BJ (cell line): ENCODE results near the gene SLFN11. TPM values are rescaled to one million over a fixed set of nuclear protein-coding genes. Genes with fewer than 3 reads are reported as not detected.

Source experiments
- CTCF ChIA-PET: fragments of 350-600 bp; formaldehyde crosslinking; extraction: SDS; loops from one replicate; lab custom pipeline; 2021; ENCODE audit warnings: antibody characterized with exemption, inconsistent platforms; lab: Yijun Ruan, JAX
- POLR2A ChIA-PET: fragments of 300-600 bp; sonication (Branson Sonifier 250); formaldehyde crosslinking; extraction: SDS; loops from one replicate; lab custom pipeline; 2021; ENCODE audit warnings: antibody characterized with exemption; lab: Charles Lee
- DNase-seq: peaks from one replicate; pipeline ENCODE4 v3.0.0-alpha.2; 2011; ENCODE audit warnings: low read depth
- H3K27me3 ChIP-seq: 2 replicates; pipeline ENCODE4 v1.6.0; 2011; ENCODE audit warnings: low read length; ENCODE audit not compliant: control insufficient read depth, insufficient read depth
- H3K36me3 ChIP-seq: 2 replicates; pipeline ENCODE4 v1.5.1; 2011; ENCODE audit warnings: low read length; ENCODE audit not compliant: control insufficient read depth, insufficient read depth
- H3K4me3 ChIP-seq: 2 replicates; pipeline ENCODE4 v1.5.1; 2011; ENCODE audit warnings: low read depth, mild to moderate bottlenecking, control low read depth, low read length
- polyA plus RNA-seq: library from polyadenylated mRNA; depleted of rRNA; stranded (reverse); fragments of >200 nt; gene quantifications from 2 replicates; pipeline ENCODE4 v1.2.3, GENCODE V29; 2011
- TF ChIP-seq, protein P1 (sequence below): IDR thresholded peaks from 2 replicates; pipeline ENCODE4 v1.5.1; 2011; ENCODE audit warnings: low read depth, mild to moderate bottlenecking, control low read depth, inconsistent platforms, low read length, moderate library complexity; ENCODE audit not compliant: insufficient read depth

SLFN11 gene
- polyA plus RNA-seq, 1 experiment, result 14.5 TPM

DNA sequence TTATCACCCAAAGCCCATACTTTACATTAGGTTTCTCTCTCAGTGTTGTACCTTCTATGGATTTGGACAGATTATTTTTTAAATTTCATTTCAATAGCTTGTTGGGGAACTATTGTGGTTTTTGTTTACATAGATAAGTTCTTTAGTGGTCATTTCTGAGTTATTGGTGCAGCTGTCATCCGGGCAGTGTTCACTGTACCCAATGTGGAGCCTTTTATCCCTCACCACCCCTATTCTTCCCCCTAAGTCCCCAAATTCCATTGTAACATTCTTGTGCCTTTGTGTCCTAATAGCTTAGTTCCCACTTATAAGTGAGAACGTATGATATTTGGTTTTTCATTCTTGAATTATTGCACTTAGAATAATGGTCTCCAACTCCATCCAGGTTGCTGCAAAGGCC, 57.5 kb downstream of the SLFN11 start:
- no peak for DNase-seq
- TF ChIP-seq, protein P1, sequence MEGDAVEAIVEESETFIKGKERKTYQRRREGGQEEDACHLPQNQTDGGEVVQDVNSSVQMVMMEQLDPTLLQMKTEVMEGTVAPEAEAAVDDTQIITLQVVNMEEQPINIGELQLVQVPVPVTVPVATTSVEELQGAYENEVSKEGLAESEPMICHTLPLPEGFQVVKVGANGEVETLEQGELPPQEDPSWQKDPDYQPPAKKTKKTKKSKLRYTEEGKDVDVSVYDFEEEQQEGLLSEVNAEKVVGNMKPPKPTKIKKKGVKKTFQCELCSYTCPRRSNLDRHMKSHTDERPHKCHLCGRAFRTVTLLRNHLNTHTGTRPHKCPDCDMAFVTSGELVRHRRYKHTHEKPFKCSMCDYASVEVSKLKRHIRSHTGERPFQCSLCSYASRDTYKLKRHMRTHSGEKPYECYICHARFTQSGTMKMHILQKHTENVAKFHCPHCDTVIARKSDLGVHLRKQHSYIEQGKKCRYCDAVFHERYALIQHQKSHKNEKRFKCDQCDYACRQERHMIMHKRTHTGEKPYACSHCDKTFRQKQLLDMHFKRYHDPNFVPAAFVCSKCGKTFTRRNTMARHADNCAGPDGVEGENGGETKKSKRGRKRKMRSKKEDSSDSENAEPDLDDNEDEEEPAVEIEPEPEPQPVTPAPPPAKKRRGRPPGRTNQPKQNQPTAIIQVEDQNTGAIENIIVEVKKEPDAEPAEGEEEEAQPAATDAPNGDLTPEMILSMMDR, result no peak
- peaks cover 3% of the 10 kb centered on the region for H3K27me3 ChIP-seq
- H3K4me3 ChIP-seq, result no peak overlapping the region
- no peaks in the 10 kb centered on the region for H3K36me3 ChIP-seq
- ChIA-PET CTCF (interaction anchor here (7.7 kb wide), 1 partner anchor 220 kb away, joined by 195 read pairs; the partner anchor contains the start of gene SLFN12L), POLR2A (no interaction called here)

DNA sequence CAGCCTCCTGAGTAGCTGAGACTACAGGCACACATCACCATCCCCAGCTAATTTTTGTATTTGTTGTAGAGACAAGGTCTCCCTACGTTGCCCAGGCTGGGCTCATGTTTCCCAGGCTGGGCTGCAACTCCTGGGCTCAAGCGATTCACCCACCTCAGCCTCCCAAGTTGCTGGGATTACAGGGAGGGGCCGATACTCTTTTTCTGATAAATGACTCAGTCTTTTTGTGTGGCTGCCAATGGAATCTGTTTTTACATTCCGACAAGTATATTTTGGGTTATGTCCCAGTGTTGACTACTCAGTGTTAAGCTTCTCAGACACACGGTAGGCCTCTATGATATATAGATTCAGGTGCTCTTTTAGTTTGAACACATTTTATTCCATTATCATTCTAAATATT, 58.1 kb downstream of the SLFN11 start:
- TF ChIP-seq, protein P1, result no peak
- Histone ChIP-seq H3K36me3 (no peaks in the 10 kb centered on the region), H3K4me3 (no peak overlapping the region), H3K27me3 (peaks cover 3% of the 10 kb centered on the region)
- ChIA-PET CTCF (interaction anchor here (1.0 to 7.7 kb wide), 3 partner anchors 221 to 432 kb away, joined by 3 to 195 read pairs (median 3); partner anchors contain the start of gene SLFN12L), POLR2A (interaction anchor here (0.6 kb wide), 1 partner anchor 61 kb away, joined by 3 read pairs; no protein-coding TSS in a partner anchor)
- peak; percentile 75 for DNase-seq

DNA sequence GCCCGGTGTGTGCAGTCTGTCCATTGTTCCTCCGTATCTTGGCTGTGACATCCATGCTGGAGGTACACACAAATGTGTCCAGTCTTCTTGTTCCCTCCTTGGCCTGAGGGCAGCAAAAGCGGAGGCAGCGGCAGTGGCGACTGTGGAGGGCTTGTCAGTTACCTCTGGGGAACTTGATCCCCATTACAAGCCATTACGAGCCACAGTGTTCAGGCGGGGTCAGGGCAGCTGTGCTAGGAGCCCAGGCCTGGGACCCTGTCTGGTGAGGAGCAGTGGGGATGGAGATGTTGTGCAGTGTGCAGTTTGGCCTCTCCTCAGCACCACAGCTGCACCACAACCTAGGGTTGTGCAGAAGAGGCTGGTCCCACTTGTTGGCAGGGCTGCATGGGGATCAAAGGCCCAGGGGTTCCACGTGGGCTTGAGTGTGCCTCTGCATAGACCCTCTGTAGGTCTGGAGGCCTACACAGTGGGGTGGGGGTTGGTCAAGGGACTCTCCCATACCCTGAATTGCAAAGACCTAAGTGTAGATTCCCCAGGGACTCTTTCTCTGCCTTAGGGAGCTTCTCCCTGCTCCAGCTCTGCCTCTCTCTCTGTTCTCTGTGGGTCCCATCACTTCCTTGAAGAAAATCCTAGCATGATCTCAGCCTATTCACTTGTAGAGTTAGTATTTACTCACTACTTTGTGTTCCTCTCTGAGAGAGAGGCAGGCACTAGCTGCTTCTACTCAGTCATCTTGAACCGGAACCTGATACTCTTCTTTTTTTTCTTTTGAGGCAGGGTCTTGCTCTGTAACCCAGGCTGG, 58.8 kb downstream of the SLFN11 start:
- Histone ChIP-seq H3K27me3 (peaks cover 3% of the 10 kb centered on the region), H3K4me3 (no peak overlapping the region), H3K36me3 (no peaks in the 10 kb centered on the region)
- DNase-seq, result no peak
- POLR2A ChIA-PET, result interaction anchor here (0.6 kb wide), 1 partner anchor 61 kb away, joined by 3 read pairs; no protein-coding TSS in a partner anchor
- CTCF ChIA-PET, result interaction anchor here (1.0 to 7.7 kb wide), 4 partner anchors 212 to 433 kb away, joined by 3 to 195 read pairs (median 3); partner anchors contain the start of gene SLFN12L
- TF ChIP-seq, protein P1, result no peak

DNA sequence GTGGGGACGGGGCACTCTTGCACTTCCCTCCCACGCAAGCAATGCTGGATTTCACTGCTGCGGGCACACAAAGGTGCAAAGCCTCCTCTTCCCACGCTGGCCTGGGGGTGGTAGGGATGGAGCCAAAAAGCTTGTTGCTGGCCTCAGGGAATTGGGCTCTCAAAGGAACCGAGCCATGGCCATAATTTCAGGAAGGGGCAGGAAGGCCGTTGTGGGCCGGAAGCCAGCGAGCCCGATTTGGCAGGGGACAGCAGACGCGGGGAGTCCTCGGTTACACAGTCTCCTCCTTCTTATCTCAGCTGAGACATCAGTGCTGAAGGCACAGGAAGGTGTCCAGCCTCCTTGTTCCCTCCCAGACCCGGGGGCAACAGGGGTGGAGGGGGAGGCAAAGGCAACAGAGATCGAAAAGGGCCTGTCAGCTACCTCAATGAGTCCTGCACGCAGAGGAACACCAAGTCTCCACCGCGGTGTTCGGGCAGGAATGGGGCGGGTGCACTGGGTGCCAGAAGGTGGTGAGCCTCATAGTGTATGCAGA, 59.5 kb downstream of the SLFN11 start:
- no peak for DNase-seq
- H3K27me3 ChIP-seq, result peaks cover 3% of the 10 kb centered on the region
- POLR2A ChIA-PET, result no interaction called here
- TF ChIP-seq, protein P1, result no peak
- H3K4me3 ChIP-seq, result no peak overlapping the region
- no peaks in the 10 kb centered on the region for H3K36me3 ChIP-seq
- CTCF ChIA-PET, result interaction anchor here (0.6 to 7.7 kb wide), 9 partner anchors 12 to 265 kb away, joined by 3 to 195 read pairs (median 5); partner anchors contain the start of gene SLFN12L
